ENCODE data around the gene PTPRD. TPM values are rescaled to one million over a fixed set of nuclear protein-coding genes. Genes with fewer than 3 reads are reported as not detected.

The PTPRD gene
- total and polyA plus RNA-seq, 2 of the 4 experiments (the other 2 are of a cell fraction) = 0.07 to 0.18 TPM

- ATAC-seq (ENCODE audit: low read depth) (no peak), DNase-seq (no peak)
- H3K18ac ChIP-seq (ENCODE audit: low read depth, low read length) = no peak overlapping the region
- BruUV-seq (replicated peaks) = no TSS peak
- H3K27ac ChIP-seq (ENCODE audit: insufficient read depth, low read length) = no peak overlapping the region
- no peak overlapping the region for H2BK120ac ChIP-seq (ENCODE audit: low read depth, low read length)
- no peak overlapping the region for H3K4me3 ChIP-seq (ENCODE audit: insufficient read depth, low read depth, low read length)
- H3K4me2 ChIP-seq (ENCODE audit: low read depth, low read length) = no peak overlapping the region
- ChIA-PET POLR2A (ENCODE audit: unreplicated experiment) (no interaction called here), CTCF (no interaction called here)
- no peak overlapping the region for H2AK5ac ChIP-seq (ENCODE audit: low read depth, low read length)
- H2AK9ac ChIP-seq (replicated peaks; ENCODE audit: low read depth, low read length, poor library complexity) = no peak overlapping the region
- no peak overlapping the region for H4K8ac ChIP-seq (ENCODE audit: low read depth in 2 of 2, low read length in 2 of 2)
- no peak overlapping the region for H4K5ac ChIP-seq (ENCODE audit: low read depth, low read length)
- H3K56ac ChIP-seq (ENCODE audit: extremely low read depth, insufficient read depth, low read length) = no peak overlapping the region
- H3K9ac ChIP-seq (ENCODE audit: low read depth, low read length) = no peak overlapping the region
- no peaks in the 10 kb centered on the region for H3K79me1 ChIP-seq (ENCODE audit: low read depth in 1 of 2, low read length in 2 of 2)
- H3K9me3 ChIP-seq (ENCODE audit: control insufficient read depth, insufficient read depth, low read length) = no peaks in the 10 kb centered on the region
- no peaks in the 10 kb centered on the region for H3K9me1 ChIP-seq (ENCODE audit: insufficient read depth, low read length)
- no peak overlapping the region for H4K91ac ChIP-seq (ENCODE audit: insufficient read depth, low read depth, low read length)
- H3K36me3 ChIP-seq (ENCODE audit: control insufficient read depth, insufficient read depth, low read length) = no peaks in the 10 kb centered on the region
- H3K4me1 ChIP-seq (ENCODE audit: control insufficient read depth, insufficient read depth, low read length) = no peaks in the 10 kb centered on the region
- no peak overlapping the region for H2AFZ ChIP-seq (replicated peaks; ENCODE audit: low read length, poor library complexity)
- H2BK5ac ChIP-seq (ENCODE audit: low read depth, low read length, poor library complexity, severe bottlenecking) = no peak overlapping the region
- no peak overlapping the region for H3K14ac ChIP-seq (replicated peaks; ENCODE audit: low read depth, low read length)
- TF ChIP-seq, protein P1, sequence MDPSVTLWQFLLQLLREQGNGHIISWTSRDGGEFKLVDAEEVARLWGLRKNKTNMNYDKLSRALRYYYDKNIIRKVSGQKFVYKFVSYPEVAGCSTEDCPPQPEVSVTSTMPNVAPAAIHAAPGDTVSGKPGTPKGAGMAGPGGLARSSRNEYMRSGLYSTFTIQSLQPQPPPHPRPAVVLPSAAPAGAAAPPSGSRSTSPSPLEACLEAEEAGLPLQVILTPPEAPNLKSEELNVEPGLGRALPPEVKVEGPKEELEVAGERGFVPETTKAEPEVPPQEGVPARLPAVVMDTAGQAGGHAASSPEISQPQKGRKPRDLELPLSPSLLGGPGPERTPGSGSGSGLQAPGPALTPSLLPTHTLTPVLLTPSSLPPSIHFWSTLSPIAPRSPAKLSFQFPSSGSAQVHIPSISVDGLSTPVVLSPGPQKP (IDR thresholded peaks at IDR 0.05; ENCODE audit: borderline replicate concordance, low read depth, low read length) = no peak
- TF ChIP-seq NFE2L2 (IDR thresholded peaks at IDR 0.05; ENCODE audit: low read depth, low read length) (no peak), FOS (IDR thresholded peaks at IDR 0.05; ENCODE audit: low read depth, low read length) (no peak), RAD21 (IDR thresholded peaks at IDR 0.05; ENCODE audit: low read length) (no peak), CHD1 (IDR thresholded peaks at IDR 0.05; ENCODE audit: low read depth, low read length) (no peak), SMC3 (IDR thresholded peaks at IDR 0.05; ENCODE audit: low read depth, low read length) (no peak), BHLHE40 (IDR thresholded peaks at IDR 0.05; ENCODE audit: low read depth, low read length) (no peak), POLR2A (IDR thresholded peaks at IDR 0.05; ENCODE audit: low read depth, low read length) (no peak), MAZ (IDR thresholded peaks at IDR 0.05; ENCODE audit: borderline replicate concordance, low read depth, low read length) (no peak), MAFK (IDR thresholded peaks at IDR 0.05; ENCODE audit: low read depth, low read length) (no peak), CEBPB (IDR thresholded peaks at IDR 0.05; ENCODE audit: low read depth, low read length) (no peak), MXI1 (IDR thresholded peaks at IDR 0.05; ENCODE audit: borderline replicate concordance, low read depth, low read length) (no peak), RFX5 (IDR thresholded peaks at IDR 0.05; ENCODE audit: low read depth, low read length) (no peak), RCOR1 (IDR thresholded peaks at IDR 0.05; ENCODE audit: insufficient replicate concordance, low read length) (no peak)
- TF ChIP-seq, protein P2, sequence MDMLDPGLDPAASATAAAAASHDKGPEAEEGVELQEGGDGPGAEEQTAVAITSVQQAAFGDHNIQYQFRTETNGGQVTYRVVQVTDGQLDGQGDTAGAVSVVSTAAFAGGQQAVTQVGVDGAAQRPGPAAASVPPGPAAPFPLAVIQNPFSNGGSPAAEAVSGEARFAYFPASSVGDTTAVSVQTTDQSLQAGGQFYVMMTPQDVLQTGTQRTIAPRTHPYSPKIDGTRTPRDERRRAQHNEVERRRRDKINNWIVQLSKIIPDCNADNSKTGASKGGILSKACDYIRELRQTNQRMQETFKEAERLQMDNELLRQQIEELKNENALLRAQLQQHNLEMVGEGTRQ (IDR thresholded peaks at IDR 0.05; ENCODE audit: low read depth, low read length) = no peak
- TF ChIP-seq, protein P3, sequence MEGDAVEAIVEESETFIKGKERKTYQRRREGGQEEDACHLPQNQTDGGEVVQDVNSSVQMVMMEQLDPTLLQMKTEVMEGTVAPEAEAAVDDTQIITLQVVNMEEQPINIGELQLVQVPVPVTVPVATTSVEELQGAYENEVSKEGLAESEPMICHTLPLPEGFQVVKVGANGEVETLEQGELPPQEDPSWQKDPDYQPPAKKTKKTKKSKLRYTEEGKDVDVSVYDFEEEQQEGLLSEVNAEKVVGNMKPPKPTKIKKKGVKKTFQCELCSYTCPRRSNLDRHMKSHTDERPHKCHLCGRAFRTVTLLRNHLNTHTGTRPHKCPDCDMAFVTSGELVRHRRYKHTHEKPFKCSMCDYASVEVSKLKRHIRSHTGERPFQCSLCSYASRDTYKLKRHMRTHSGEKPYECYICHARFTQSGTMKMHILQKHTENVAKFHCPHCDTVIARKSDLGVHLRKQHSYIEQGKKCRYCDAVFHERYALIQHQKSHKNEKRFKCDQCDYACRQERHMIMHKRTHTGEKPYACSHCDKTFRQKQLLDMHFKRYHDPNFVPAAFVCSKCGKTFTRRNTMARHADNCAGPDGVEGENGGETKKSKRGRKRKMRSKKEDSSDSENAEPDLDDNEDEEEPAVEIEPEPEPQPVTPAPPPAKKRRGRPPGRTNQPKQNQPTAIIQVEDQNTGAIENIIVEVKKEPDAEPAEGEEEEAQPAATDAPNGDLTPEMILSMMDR (conservative IDR thresholded peaks at IDR 0.05; ENCODE audit: low read depth, low read length) = no peak
- dilution Hi-C loops (cut with HindIII; ENCODE audit: low sequenced_read_pairs, unreplicated experiment) = no loop called here
- intact Hi-C loops (cut with micrococcal nuclease) = no loop called here
- no peak overlapping the region for H3K23ac ChIP-seq (ENCODE audit: low read depth, low read length)
- H2BK20ac ChIP-seq (ENCODE audit: low read depth, low read length) = no peak overlapping the region
- in situ Hi-C loops (cut with MboI; ENCODE audit: low sequenced_read_pairs) = no loop called here
- no peaks in the 10 kb centered on the region for H4K20me1 ChIP-seq (ENCODE audit: insufficient read depth, low read length)
- H3K4ac ChIP-seq (ENCODE audit: low read depth, low read length) = no peak overlapping the region
- H3K27me3 ChIP-seq (ENCODE audit: control insufficient read depth, insufficient read depth, low read length) = no peaks in the 10 kb centered on the region
- H2BK15ac ChIP-seq (ENCODE audit: low read depth, low read length) = no peak overlapping the region
- WGBS, 2 experiments (ENCODE audit: extremely low coverage in 2 of 2, insufficient read length in 1 of 2) = no CpG with 5 or more reads among the region's 1 CpG
Measured at GRCh38 chr9:10052181-10052580, 560.6 kb downstream of the PTPRD start.
